Measurements from ENCODE around the gene OR6B2. TPM values are rescaled to one million over a fixed set of nuclear protein-coding genes. Genes with fewer than 3 reads are reported as not detected.

OR6B2 gene
- total and polyA plus RNA-seq, 3 experiments from 2014 or later = not detected

GRCh38 chr2:239985356-239985755 is 44.9 kb downstream of the OR6B2 start:
- Histone ChIP-seq H3K4me3 (ENCODE audit: low read length) (no peak overlapping the region), H3K27me3 (ENCODE audit: insufficient read depth, low read length, poor library complexity, severe bottlenecking) (no peaks in the 10 kb centered on the region), H3K36me3 (ENCODE audit: insufficient read depth, low read length) (peaks cover 12% of the 10 kb centered on the region), H3K27ac (ENCODE audit: low read depth, low read length) (no peak overlapping the region), H3K9me3 (ENCODE audit: low read length) (no peaks in the 10 kb centered on the region), H3K4me1 (ENCODE audit: insufficient read depth, low read length) (no peaks in the 10 kb centered on the region)
- Mint-ChIP-seq H3K9me3 (peaks cover 0 to 3% (median 0%) of the 10 kb centered on the region in 5 donors), H3K36me3 (peaks cover 17 to 88% (median 38%) of the 10 kb centered on the region in 3 donors), H3K27me3 (no peaks in the 10 kb centered on the region), H3K4me1 (peaks cover 3 to 18% (median 7%) of the 10 kb centered on the region in 3 donors), H3K27ac (peak overlapping the region in 2 of 8 donors; percentile 10 to 71), H3K4me3 (no peak overlapping the region)
- DNase-seq = no peak
- ChIA-PET POLR2A (no interaction called here), CTCF (no interaction called here)

GRCh38 chr2:239984421-239985194 is 45.6 kb downstream of the OR6B2 start:
- Mint-ChIP-seq H3K36me3 (peaks cover 17 to 88% (median 36%) of the 10 kb centered on the region in 3 donors), H3K4me1 (peaks cover 3 to 18% (median 7%) of the 10 kb centered on the region in 3 donors), H3K27me3 (no peaks in the 10 kb centered on the region), H3K4me3 (no peak overlapping the region), H3K9me3 (peaks cover 0 to 3% (median 0%) of the 10 kb centered on the region in 5 donors), H3K27ac (no peak overlapping the region)
- Histone ChIP-seq H3K4me1 (ENCODE audit: insufficient read depth, low read length) (no peaks in the 10 kb centered on the region), H3K9me3 (ENCODE audit: low read length) (no peaks in the 10 kb centered on the region), H3K27me3 (ENCODE audit: insufficient read depth, low read length, poor library complexity, severe bottlenecking) (no peaks in the 10 kb centered on the region), H3K27ac (ENCODE audit: low read depth, low read length) (no peak overlapping the region), H3K36me3 (ENCODE audit: insufficient read depth, low read length) (peaks cover 17% of the 10 kb centered on the region), H3K4me3 (ENCODE audit: low read length) (no peak overlapping the region)
- no peak for DNase-seq
- ChIA-PET POLR2A (no interaction called here), CTCF (no interaction called here)

GRCh38 chr2:239983004-239983778 is 47.0 kb downstream of the OR6B2 start:
- peaks cover 17 to 82% (median 27%) of the 10 kb centered on the region in 3 donors for H3K36me3 Mint-ChIP-seq
- Histone ChIP-seq H3K27ac (ENCODE audit: low read depth, low read length) (no peak overlapping the region), H3K9me3 (ENCODE audit: low read length) (no peaks in the 10 kb centered on the region), H3K36me3 (ENCODE audit: insufficient read depth, low read length) (peaks cover 11% of the 10 kb centered on the region), H3K27me3 (ENCODE audit: insufficient read depth, low read length, poor library complexity, severe bottlenecking) (no peaks in the 10 kb centered on the region), H3K4me3 (ENCODE audit: low read length) (no peak overlapping the region), H3K4me1 (ENCODE audit: insufficient read depth, low read length) (no peaks in the 10 kb centered on the region)
- H3K27me3 Mint-ChIP-seq = no peaks in the 10 kb centered on the region
- H3K4me3 Mint-ChIP-seq = peak overlapping the region in 1 of 7 donors; percentile 51
- ChIA-PET CTCF (no interaction called here), POLR2A (no interaction called here)
- no peak overlapping the region for H3K27ac Mint-ChIP-seq
- peaks cover 3 to 18% (median 7%) of the 10 kb centered on the region in 3 donors for H3K4me1 Mint-ChIP-seq
- no peak for DNase-seq
- H3K9me3 Mint-ChIP-seq = peaks cover 0 to 3% (median 0%) of the 10 kb centered on the region in 5 donors

Other genes with a start within 250 kb of the OR6B2 start
- gene NDUFA10, start 5.1 kb downstream of the OR6B2 start, total RNA-seq = 100 to 1,000 TPM; 156 to 157 TPM
- 133 TPM for gene NDUFA10, start 5.1 kb downstream of the OR6B2 start, polyA plus RNA-seq
- not detected for gene OR6B3, start 23.1 kb upstream of the OR6B2 start, total RNA-seq
- not detected for gene OR6B3, start 23.1 kb upstream of the OR6B2 start, polyA plus RNA-seq
- gene COPS9, start 105.9 kb upstream of the OR6B2 start, total RNA-seq = 100 to 1,000 TPM; 186 to 189 TPM
- 331 TPM for gene COPS9, start 105.9 kb upstream of the OR6B2 start, polyA plus RNA-seq
- gene OTOS, start 110.2 kb upstream of the OR6B2 start, total RNA-seq = not detected
- gene OTOS, start 110.2 kb upstream of the OR6B2 start, polyA plus RNA-seq = not detected